ENCODE measurements around the gene TUBGCP5. TPM values are rescaled to one million over a fixed set of nuclear protein-coding genes. Genes with fewer than 3 reads are reported as not detected.

Gene TUBGCP5
- total RNA-seq, 1 experiment from 2014 or later, result 18.8 TPM

DNA sequence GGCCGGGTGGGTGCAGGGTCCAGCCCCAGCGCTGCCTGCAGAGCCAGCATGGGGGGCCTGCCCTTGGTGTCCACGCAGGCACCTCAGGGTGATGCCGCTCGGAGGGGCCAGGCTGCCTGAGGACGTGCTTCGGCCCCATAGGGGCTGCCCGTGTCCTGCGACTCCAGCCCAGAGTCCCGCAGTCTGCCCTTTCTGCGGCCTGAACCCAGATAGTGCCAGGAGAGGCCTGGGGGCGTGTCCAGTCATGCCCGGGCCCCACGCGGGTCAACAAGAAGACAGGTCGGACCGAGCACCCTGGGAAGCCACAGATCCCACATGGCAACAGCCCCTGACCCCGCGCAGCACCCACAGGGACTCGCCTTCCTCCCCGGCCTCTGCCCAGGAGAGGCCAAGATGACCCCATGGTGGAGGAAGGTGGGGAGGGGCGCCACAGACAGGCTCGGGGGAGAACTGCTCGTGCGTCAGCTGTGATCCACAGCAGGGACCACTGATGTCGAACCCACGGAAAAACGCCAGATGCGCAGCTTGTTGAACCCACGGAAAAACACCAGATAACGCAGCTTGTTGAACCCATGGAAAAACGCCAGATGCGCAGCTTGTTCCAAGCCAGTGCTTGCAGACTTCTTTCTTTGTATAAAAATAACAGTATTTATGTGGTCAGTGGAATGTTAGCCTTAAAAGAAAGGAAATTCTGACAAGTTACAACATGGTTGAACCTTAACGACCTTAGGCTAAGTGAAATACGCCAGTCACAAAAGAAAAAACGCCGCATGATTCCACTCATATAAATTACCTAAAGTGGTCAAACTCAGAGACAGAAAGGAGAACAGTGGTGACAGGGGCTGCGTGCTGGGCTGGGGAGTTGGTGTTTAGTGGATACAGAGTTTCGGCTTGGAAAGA is 87.7 kb downstream of the TUBGCP5 start:
- DNase-seq (ENCODE audit: low spot score) (no peak), ATAC-seq (no peak)
- CTCF ChIA-PET, result no interaction called here
- no peak for TF ChIP-seq ATF6 (CRISPR knock-in tag; IDR thresholded peaks at IDR 0.05)
- TF ChIP-seq, protein P1, sequence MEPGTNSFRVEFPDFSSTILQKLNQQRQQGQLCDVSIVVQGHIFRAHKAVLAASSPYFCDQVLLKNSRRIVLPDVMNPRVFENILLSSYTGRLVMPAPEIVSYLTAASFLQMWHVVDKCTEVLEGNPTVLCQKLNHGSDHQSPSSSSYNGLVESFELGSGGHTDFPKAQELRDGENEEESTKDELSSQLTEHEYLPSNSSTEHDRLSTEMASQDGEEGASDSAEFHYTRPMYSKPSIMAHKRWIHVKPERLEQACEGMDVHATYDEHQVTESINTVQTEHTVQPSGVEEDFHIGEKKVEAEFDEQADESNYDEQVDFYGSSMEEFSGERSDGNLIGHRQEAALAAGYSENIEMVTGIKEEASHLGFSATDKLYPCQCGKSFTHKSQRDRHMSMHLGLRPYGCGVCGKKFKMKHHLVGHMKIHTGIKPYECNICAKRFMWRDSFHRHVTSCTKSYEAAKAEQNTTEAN (CRISPR knock-in tag; IDR thresholded peaks at IDR 0.05), result no peak
- TF ChIP-seq TEAD1 (CRISPR knock-in tag; IDR thresholded peaks at IDR 0.05), result no peak
- no peak for TF ChIP-seq ZNF263 (CRISPR knock-in tag; IDR thresholded peaks at IDR 0.05; ENCODE audit: low read depth)
- TF ChIP-seq GTF2I (CRISPR knock-in tag; conservative IDR thresholded peaks at IDR 0.05), result no peak
- no peak for TF ChIP-seq ELF4 (CRISPR knock-in tag; IDR thresholded peaks at IDR 0.05; ENCODE audit: low read depth)
- TF ChIP-seq ETV6 (CRISPR knock-in tag; IDR thresholded peaks at IDR 0.05), result no peak
- TF ChIP-seq JAZF1 (CRISPR knock-in tag; IDR thresholded peaks at IDR 0.05), result no peak
- TF ChIP-seq ZNF232 (CRISPR knock-in tag; IDR thresholded peaks at IDR 0.05), result no peak
- H3K4me3 Mint-ChIP-seq, result no peak overlapping the region
- peaks cover 58% of the 10 kb centered on the region for H3K27me3 Mint-ChIP-seq (ENCODE audit: low read depth)
- no peaks in the 10 kb centered on the region for H3K9me3 Mint-ChIP-seq
- H3K36me3 Mint-ChIP-seq, result no peaks in the 10 kb centered on the region
- peaks cover 47% of the 10 kb centered on the region for H3K4me1 Mint-ChIP-seq
- POLR2A ChIA-PET, result interaction anchor here (0.6 kb wide), 1 partner anchor 25 kb away, joined by 4 read pairs; no protein-coding TSS in a partner anchor
- H3K27ac Mint-ChIP-seq, result no peak overlapping the region

DNA sequence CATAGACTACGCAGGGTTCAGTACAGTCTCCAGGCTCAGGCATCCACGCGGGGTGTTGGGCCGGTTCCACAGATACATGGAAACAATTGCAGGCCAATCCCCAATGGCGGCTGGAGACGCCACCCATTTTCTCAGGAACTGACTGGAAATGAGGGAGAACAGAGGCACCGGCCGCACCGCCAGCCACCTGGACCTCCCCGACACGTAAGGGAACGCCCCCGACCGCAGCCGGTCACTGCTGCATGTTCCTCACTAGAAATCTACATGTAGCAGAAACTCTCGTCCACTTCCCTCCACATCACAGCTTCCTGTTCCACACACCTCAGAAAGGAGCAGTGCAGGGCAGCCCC is 88.4 kb downstream of the TUBGCP5 start:
- Mint-ChIP-seq H3K4me3 (no peak overlapping the region), H3K9me3 (no peaks in the 10 kb centered on the region), H3K27me3 (ENCODE audit: low read depth) (peaks cover 56% of the 10 kb centered on the region), H3K4me1 (peaks cover 47% of the 10 kb centered on the region), H3K27ac (no peak overlapping the region), H3K36me3 (no peaks in the 10 kb centered on the region)
- ChIA-PET CTCF (no interaction called here), POLR2A (interaction anchor here (0.6 kb wide), 1 partner anchor 24 kb away, joined by 4 read pairs; no protein-coding TSS in a partner anchor)
- ATAC-seq (no peak), DNase-seq (ENCODE audit: low spot score) (no peak)
- TF ChIP-seq RELA (CRISPR knock-in tag; IDR thresholded peaks at IDR 0.05; ENCODE audit: borderline replicate concordance) (no peak), SP1 (CRISPR knock-in tag; conservative IDR thresholded peaks at IDR 0.05) (no peak), GABPB1 (CRISPR knock-in tag; IDR thresholded peaks at IDR 0.05) (no peak), ESRRA (CRISPR knock-in tag; IDR thresholded peaks at IDR 0.05; ENCODE audit: borderline replicate concordance) (no peak), ELF4 (CRISPR knock-in tag; IDR thresholded peaks at IDR 0.05; ENCODE audit: low read depth) (no peak), ZBTB21 (CRISPR knock-in tag; IDR thresholded peaks at IDR 0.05; ENCODE audit: borderline replicate concordance) (no peak), TEAD4 (CRISPR knock-in tag; IDR thresholded peaks at IDR 0.05) (no peak)
- TF ChIP-seq, protein P2, sequence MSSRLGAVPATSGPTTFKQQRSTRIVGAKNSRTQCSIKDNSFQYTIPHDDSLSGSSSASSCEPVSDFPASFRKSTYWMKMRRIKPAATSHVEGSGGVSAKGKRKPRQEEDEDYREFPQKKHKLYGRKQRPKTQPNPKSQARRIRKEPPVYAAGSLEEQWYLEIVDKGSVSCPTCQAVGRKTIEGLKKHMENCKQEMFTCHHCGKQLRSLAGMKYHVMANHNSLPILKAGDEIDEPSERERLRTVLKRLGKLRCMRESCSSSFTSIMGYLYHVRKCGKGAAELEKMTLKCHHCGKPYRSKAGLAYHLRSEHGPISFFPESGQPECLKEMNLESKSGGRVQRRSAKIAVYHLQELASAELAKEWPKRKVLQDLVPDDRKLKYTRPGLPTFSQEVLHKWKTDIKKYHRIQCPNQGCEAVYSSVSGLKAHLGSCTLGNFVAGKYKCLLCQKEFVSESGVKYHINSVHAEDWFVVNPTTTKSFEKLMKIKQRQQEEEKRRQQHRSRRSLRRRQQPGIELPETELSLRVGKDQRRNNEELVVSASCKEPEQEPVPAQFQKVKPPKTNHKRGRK (CRISPR knock-in tag; IDR thresholded peaks at IDR 0.05; ENCODE audit: borderline replicate concordance), result no peak
- TF ChIP-seq, protein P3, sequence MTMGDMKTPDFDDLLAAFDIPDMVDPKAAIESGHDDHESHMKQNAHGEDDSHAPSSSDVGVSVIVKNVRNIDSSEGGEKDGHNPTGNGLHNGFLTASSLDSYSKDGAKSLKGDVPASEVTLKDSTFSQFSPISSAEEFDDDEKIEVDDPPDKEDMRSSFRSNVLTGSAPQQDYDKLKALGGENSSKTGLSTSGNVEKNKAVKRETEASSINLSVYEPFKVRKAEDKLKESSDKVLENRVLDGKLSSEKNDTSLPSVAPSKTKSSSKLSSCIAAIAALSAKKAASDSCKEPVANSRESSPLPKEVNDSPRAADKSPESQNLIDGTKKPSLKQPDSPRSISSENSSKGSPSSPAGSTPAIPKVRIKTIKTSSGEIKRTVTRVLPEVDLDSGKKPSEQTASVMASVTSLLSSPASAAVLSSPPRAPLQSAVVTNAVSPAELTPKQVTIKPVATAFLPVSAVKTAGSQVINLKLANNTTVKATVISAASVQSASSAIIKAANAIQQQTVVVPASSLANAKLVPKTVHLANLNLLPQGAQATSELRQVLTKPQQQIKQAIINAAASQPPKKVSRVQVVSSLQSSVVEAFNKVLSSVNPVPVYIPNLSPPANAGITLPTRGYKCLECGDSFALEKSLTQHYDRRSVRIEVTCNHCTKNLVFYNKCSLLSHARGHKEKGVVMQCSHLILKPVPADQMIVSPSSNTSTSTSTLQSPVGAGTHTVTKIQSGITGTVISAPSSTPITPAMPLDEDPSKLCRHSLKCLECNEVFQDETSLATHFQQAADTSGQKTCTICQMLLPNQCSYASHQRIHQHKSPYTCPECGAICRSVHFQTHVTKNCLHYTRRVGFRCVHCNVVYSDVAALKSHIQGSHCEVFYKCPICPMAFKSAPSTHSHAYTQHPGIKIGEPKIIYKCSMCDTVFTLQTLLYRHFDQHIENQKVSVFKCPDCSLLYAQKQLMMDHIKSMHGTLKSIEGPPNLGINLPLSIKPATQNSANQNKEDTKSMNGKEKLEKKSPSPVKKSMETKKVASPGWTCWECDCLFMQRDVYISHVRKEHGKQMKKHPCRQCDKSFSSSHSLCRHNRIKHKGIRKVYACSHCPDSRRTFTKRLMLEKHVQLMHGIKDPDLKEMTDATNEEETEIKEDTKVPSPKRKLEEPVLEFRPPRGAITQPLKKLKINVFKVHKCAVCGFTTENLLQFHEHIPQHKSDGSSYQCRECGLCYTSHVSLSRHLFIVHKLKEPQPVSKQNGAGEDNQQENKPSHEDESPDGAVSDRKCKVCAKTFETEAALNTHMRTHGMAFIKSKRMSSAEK (CRISPR knock-in tag; IDR thresholded peaks at IDR 0.05; ENCODE audit: borderline replicate concordance), result no peak
- TF ChIP-seq, protein P4, sequence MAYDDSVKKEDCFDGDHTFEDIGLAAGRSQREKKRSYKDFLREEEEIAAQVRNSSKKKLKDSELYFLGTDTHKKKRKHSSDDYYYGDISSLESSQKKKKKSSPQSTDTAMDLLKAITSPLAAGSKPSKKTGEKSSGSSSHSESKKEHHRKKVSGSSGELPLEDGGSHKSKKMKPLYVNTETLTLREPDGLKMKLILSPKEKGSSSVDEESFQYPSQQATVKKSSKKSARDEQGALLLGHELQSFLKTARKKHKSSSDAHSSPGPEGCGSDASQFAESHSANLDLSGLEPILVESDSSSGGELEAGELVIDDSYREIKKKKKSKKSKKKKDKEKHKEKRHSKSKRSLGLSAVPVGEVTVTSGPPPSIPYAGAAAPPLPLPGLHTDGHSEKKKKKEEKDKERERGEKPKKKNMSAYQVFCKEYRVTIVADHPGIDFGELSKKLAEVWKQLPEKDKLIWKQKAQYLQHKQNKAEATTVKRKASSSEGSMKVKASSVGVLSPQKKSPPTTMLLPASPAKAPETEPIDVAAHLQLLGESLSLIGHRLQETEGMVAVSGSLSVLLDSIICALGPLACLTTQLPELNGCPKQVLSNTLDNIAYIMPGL (CRISPR knock-in tag; IDR thresholded peaks at IDR 0.05), result no peak
- TF ChIP-seq, protein P5, sequence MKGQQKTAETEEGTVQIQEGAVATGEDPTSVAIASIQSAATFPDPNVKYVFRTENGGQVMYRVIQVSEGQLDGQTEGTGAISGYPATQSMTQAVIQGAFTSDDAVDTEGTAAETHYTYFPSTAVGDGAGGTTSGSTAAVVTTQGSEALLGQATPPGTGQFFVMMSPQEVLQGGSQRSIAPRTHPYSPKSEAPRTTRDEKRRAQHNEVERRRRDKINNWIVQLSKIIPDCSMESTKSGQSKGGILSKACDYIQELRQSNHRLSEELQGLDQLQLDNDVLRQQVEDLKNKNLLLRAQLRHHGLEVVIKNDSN (CRISPR knock-in tag; IDR thresholded peaks at IDR 0.05), result no peak
- TF ChIP-seq, protein P6, sequence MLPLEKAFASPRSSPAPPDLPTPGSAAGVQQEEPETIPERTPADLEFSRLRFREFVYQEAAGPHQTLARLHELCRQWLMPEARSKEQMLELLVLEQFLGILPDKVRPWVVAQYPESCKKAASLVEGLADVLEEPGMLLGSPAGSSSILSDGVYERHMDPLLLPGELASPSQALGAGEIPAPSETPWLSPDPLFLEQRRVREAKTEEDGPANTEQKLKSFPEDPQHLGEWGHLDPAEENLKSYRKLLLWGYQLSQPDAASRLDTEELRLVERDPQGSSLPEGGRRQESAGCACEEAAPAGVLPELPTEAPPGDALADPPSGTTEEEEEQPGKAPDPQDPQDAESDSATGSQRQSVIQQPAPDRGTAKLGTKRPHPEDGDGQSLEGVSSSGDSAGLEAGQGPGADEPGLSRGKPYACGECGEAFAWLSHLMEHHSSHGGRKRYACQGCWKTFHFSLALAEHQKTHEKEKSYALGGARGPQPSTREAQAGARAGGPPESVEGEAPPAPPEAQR (CRISPR knock-in tag; IDR thresholded peaks at IDR 0.05), result no peak

Measured in WTC11 (cell line).